Esophagus muscularis mucosa (tissue), 4 donors: ENCODE data around the gene FAM227A. TPM values are rescaled to one million over a fixed set of nuclear protein-coding genes. Genes with fewer than 3 reads are reported as not detected.

Source experiments
- DNase-seq: peaks from one replicate; pipeline ENCODE4 v3.0.0-alpha.2; 2017; ENCODE audit errors: extremely low spot score
- H3K27ac ChIP-seq, 4 donors: fragments of 200-600 bp; sonication (generic); replicated peaks in 1 of 4; 1 replicate in 3 of 4; 2 replicates in 1 of 4; pipeline ENCODE4 v1.5.1; 2016 to 2019; ENCODE audit warnings: mild to moderate bottlenecking in 1 of 4
- H3K27me3 ChIP-seq, 4 donors: fragments of 200-600 bp; sonication (generic); one replicate each; pipeline versions ENCODE4 v1.5.1 to v1.6.0; 2016 to 2019
- H3K36me3 ChIP-seq, 4 donors: fragments of 200-600 bp; sonication (generic); one replicate each; pipeline ENCODE4 v1.5.1; 2016 to 2019
- H3K4me1 ChIP-seq, 4 donors: fragments of 200-600 bp; sonication (generic); one replicate each; pipeline ENCODE4 v1.5.1; 2016 to 2019
- H3K4me3 ChIP-seq, 4 donors: fragments of 200-600 bp; sonication (generic); 1 replicate in 2 of 4; 2 replicates in 2 of 4; pipeline ENCODE4 v1.5.1; 2016 to 2019; ENCODE audit warnings: mild to moderate bottlenecking in 4 of 4, moderate library complexity in 1 of 4
- H3K9me3 ChIP-seq, 4 donors: fragments of 200-600 bp; sonication (generic); 1 replicate in 3 of 4; 2 replicates in 1 of 4; pipeline ENCODE4 v1.5.1; 2016 to 2019
- CTCF ChIP-seq, 3 experiments: fragments of 200-600 bp in 2 of 3; fragments of 450-650 bp in 1 of 3; sonication (generic) in 2 of 3; IDR thresholded peaks; one replicate each; pipeline ENCODE4 v1.5.1; 2017 to 2019; ENCODE audit warnings: antibody characterized with exemption in 3 of 3, mild to moderate bottlenecking in 2 of 3, moderate library complexity in 1 of 3
- EP300 ChIP-seq: sonication (generic); formaldehyde crosslinking; IDR thresholded peaks from one replicate; pipeline ENCODE4 v1.6.1; 2017; ENCODE audit warnings: antibody characterized with exemption
- POLR2A ChIP-seq: fragments of 450-650 bp; IDR thresholded peaks from one replicate; pipeline ENCODE4 v1.6.1; 2017; ENCODE audit warnings: antibody characterized with exemption, moderate library complexity, mild to moderate bottlenecking, low read depth
- WGBS: methylation state at CpG from one replicate; pipeline ENCODE4 v1.1.5; 2018; 5-methylcytosine and 5-hydroxymethylcytosine counted together
- intact Hi-C: fragments of 100-400 bp; cut with DNase I; formaldehyde crosslinking; loops from one replicate; pipeline ENCODE4 v1.15.1; 2023
- total RNA-seq, 4 donors: library from RNA; depleted of rRNA; stranded (reverse); fragments of >200 nt; gene quantifications; one replicate each; pipeline versions ENCODE4 v1.1.0 to v1.2.1, GENCODE V29; 2016

FAM227A gene
- total RNA-seq, 4 donors from 2014 or later, result 0.33 to 2.9 (median 0.86) TPM

GRCh38 chr22:38531251-38531938, 124.8 kb downstream of the FAM227A start:
- intact Hi-C loops, result no loop called here
- no peak overlapping the region for H3K4me3 ChIP-seq
- H3K9me3 ChIP-seq, result no peaks in the 10 kb centered on the region
- H3K27me3 ChIP-seq, result no peaks in the 10 kb centered on the region
- 91% methylated on average over 4 of the region's 4 CpGs for WGBS
- no peak overlapping the region for H3K27ac ChIP-seq
- TF ChIP-seq POLR2A (no peak), CTCF (IDR thresholded peaks at IDR 0.05) (no peak), EP300 (no peak)
- H3K36me3 ChIP-seq, result no peaks in the 10 kb centered on the region
- H3K4me1 ChIP-seq, result no peaks in the 10 kb centered on the region
- no peak for DNase-seq

Other genes with a start within 250 kb of the FAM227A start
- not detected for gene KCNJ4, start 201.2 kb downstream of the FAM227A start, total RNA-seq
- 10 to 100 TPM in 1 of 4 donors, 1 to 10 TPM in 3; 3.5 to 12.9 (median 7.0) TPM for gene KDELR3, start 188.3 kb downstream of the FAM227A start, total RNA-seq
- 1,000 to 10,000 TPM in 1 of 4 donors, 100 to 1,000 TPM in 3; 327 to 1,333 (median 592) TPM for gene DDX17, start 150.1 kb downstream of the FAM227A start, total RNA-seq
- 1 to 10 TPM; 1.3 to 6.5 (median 1.6) TPM for gene DMC1, start 86.2 kb downstream of the FAM227A start, total RNA-seq
- gene CBY1, start 246 bp upstream of the FAM227A start, total RNA-seq, result 10 to 100 TPM; 25.2 to 36.9 (median 33.9) TPM
- gene TOMM22, start 25.6 kb upstream of the FAM227A start, total RNA-seq, result 10 to 100 TPM; 25.7 to 36.8 (median 32.2) TPM
- 10 to 100 TPM; 49.4 to 76.9 (median 59.4) TPM for gene JOSD1, start 44.6 kb upstream of the FAM227A start, total RNA-seq
- 10 to 100 TPM; 35.7 to 62.5 (median 50.6) TPM for gene GTPBP1, start 49.6 kb upstream of the FAM227A start, total RNA-seq
- gene SUN2, start 99.6 kb upstream of the FAM227A start, total RNA-seq, result 100 to 1,000 TPM; 417 to 598 (median 449) TPM
- 10 to 100 TPM in 3 of 4 donors, 1 to 10 TPM in 1; 9.3 to 15.2 (median 12.8) TPM for gene DNAL4, start 137.8 kb upstream of the FAM227A start, total RNA-seq
- 10 to 100 TPM in 1 of 4 donors, 1 to 10 TPM in 3; 8.2 to 15.0 (median 8.8) TPM for gene NPTXR, start 187.6 kb upstream of the FAM227A start, total RNA-seq
- 100 to 1,000 TPM in 3 of 4 donors, 10 to 100 TPM in 1; 73.7 to 172 (median 129) TPM for gene CBX6, start 215.8 kb upstream of the FAM227A start, total RNA-seq